Panc1 (cell line): Measurements from ENCODE around the gene AP3M1.
"Not testable (repeated sequence)": the region's sequence is repeated elsewhere in the genome, so short reads cannot be mapped to it uniquely, and the experiment has no call there.

Experiments
- POLR2AphosphoS5 ChIP-seq: IDR thresholded peaks from 2 replicates; pipeline ENCODE4 v1.6.1; 2012; ENCODE audit warnings: mild to moderate bottlenecking, low read depth, low read length, moderate library complexity
- SIN3A ChIP-seq: IDR thresholded peaks from 2 replicates; pipeline ENCODE4 v1.6.1; 2012; ENCODE audit warnings: low read depth, mild to moderate bottlenecking, low read length, moderate library complexity, borderline replicate concordance; ENCODE audit not compliant: insufficient read depth
- TCF7L2 ChIP-seq: IDR thresholded peaks from 2 replicates; pipeline ENCODE4 v1.6.1; 2011; ENCODE audit warnings: mild to moderate bottlenecking, low read depth, low read length, inconsistent platforms
- TF ChIP-seq, protein P1 (sequence below): fragments of 450-650 bp; IDR thresholded peaks from 2 replicates; pipeline ENCODE4 v1.5.1; 2017; ENCODE audit warnings: mild to moderate bottlenecking
- TF ChIP-seq, protein P2 (sequence below), 2 experiments: IDR thresholded peaks; 2 replicates each; pipeline ENCODE4 v1.6.1; 2011 to 2012; ENCODE audit warnings: low read depth in 2 of 2, control low read depth in 1 of 2, low read length in 1 of 2, mild to moderate bottlenecking in 1 of 2, moderate library complexity in 1 of 2; ENCODE audit not compliant: insufficient read depth in 1 of 2

DNA sequence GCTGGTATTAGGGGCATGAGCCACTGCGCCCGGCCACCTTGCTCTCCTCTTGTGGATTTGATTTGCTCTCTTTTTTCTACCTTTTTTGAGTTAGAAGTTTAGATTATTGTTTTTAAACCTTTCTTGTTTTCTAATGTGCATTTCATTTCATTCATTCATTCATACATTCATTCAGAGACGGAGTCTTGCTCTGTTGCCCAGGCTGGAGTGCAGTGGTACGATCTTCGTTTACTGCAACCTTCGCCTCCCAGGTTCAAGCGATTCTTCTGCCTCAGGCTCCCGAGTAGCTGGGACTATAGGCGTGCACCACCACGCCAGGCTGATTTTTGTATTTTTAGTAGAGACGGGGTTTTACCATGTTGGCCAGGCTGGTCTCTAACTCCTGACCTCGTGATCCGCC is 38.0 kb upstream of the AP3M1 start:
- not testable (repeated sequence) for TF ChIP-seq POLR2AphosphoS5, SIN3A, TCF7L2
- TF ChIP-seq, protein P1, sequence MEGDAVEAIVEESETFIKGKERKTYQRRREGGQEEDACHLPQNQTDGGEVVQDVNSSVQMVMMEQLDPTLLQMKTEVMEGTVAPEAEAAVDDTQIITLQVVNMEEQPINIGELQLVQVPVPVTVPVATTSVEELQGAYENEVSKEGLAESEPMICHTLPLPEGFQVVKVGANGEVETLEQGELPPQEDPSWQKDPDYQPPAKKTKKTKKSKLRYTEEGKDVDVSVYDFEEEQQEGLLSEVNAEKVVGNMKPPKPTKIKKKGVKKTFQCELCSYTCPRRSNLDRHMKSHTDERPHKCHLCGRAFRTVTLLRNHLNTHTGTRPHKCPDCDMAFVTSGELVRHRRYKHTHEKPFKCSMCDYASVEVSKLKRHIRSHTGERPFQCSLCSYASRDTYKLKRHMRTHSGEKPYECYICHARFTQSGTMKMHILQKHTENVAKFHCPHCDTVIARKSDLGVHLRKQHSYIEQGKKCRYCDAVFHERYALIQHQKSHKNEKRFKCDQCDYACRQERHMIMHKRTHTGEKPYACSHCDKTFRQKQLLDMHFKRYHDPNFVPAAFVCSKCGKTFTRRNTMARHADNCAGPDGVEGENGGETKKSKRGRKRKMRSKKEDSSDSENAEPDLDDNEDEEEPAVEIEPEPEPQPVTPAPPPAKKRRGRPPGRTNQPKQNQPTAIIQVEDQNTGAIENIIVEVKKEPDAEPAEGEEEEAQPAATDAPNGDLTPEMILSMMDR, result not testable (repeated sequence)
- TF ChIP-seq, protein P2, sequence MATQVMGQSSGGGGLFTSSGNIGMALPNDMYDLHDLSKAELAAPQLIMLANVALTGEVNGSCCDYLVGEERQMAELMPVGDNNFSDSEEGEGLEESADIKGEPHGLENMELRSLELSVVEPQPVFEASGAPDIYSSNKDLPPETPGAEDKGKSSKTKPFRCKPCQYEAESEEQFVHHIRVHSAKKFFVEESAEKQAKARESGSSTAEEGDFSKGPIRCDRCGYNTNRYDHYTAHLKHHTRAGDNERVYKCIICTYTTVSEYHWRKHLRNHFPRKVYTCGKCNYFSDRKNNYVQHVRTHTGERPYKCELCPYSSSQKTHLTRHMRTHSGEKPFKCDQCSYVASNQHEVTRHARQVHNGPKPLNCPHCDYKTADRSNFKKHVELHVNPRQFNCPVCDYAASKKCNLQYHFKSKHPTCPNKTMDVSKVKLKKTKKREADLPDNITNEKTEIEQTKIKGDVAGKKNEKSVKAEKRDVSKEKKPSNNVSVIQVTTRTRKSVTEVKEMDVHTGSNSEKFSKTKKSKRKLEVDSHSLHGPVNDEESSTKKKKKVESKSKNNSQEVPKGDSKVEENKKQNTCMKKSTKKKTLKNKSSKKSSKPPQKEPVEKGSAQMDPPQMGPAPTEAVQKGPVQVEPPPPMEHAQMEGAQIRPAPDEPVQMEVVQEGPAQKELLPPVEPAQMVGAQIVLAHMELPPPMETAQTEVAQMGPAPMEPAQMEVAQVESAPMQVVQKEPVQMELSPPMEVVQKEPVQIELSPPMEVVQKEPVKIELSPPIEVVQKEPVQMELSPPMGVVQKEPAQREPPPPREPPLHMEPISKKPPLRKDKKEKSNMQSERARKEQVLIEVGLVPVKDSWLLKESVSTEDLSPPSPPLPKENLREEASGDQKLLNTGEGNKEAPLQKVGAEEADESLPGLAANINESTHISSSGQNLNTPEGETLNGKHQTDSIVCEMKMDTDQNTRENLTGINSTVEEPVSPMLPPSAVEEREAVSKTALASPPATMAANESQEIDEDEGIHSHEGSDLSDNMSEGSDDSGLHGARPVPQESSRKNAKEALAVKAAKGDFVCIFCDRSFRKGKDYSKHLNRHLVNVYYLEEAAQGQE (IDR thresholded peaks at IDR 0.05; ENCODE audit: insufficient read depth in 1 of 2, low read depth in 2 of 2, low read length in 1 of 2), result not testable (repeated sequence)
